HUES64 (cell line): ENCODE measurements around the gene CDX2.

Experiments used
- H3K27ac ChIP-seq: 2 replicates; pipeline ENCODE4 v1.7.0; 2013; ENCODE audit warnings: low read depth, low read length, inconsistent platforms
- H3K27me3 ChIP-seq: 2 replicates; pipeline ENCODE4 v1.6.1; 2013; ENCODE audit warnings: mild to moderate bottlenecking, low read length; ENCODE audit not compliant: insufficient read depth
- H3K36me3 ChIP-seq: 2 replicates; pipeline ENCODE4 v1.6.1; 2013; ENCODE audit warnings: mild to moderate bottlenecking, low read length; ENCODE audit not compliant: insufficient read depth
- H3K4me1 ChIP-seq: 2 replicates; pipeline ENCODE4 v1.6.1; 2013; ENCODE audit warnings: mild to moderate bottlenecking, low read length, moderate library complexity; ENCODE audit not compliant: insufficient read depth
- H3K4me3 ChIP-seq: 2 replicates; pipeline ENCODE4 v1.5.1; 2013; ENCODE audit warnings: mild to moderate bottlenecking, low read length, moderate library complexity
- H3K9ac ChIP-seq: 2 replicates; pipeline ENCODE4 v1.6.1; 2013; ENCODE audit warnings: mild to moderate bottlenecking, low read depth, low read length
- H3K9me3 ChIP-seq: 2 replicates; pipeline ENCODE4 v1.6.1; 2013; ENCODE audit warnings: low read depth, low read length; ENCODE audit not compliant: insufficient read depth
- WGBS: fragments of 150-250, 120-280 bp; methylation state at CpG from one replicate; pipeline ENCODE4 v1.1.7; 2013; ENCODE audit warnings: missing lambda C conversion rate; 5-methylcytosine and 5-hydroxymethylcytosine counted together

CDX2 gene

GRCh38 chr13:27953676-27954405 is 15.3 kb downstream of the CDX2 start:
- Histone ChIP-seq H3K4me3 (peak overlapping the region; percentile 47), H3K4me1 (no peaks in the 10 kb centered on the region), H3K9me3 (no peaks in the 10 kb centered on the region), H3K9ac (no peak overlapping the region), H3K27ac (no peak overlapping the region), H3K27me3 (peaks cover 100% of the 10 kb centered on the region), H3K36me3 (no peaks in the 10 kb centered on the region)
- WGBS = 1% methylated on average over 71 of the region's 71 CpGs

- H3K4me1 ChIP-seq = no peaks in the 10 kb centered on the region
- 21% methylated on average over 30 of the region's 30 CpGs for WGBS
- no peaks in the 10 kb centered on the region for H3K9me3 ChIP-seq
- no peak overlapping the region for H3K9ac ChIP-seq
- peak overlapping the region; percentile 47 for H3K4me3 ChIP-seq
- H3K27me3 ChIP-seq = peaks cover 98% of the 10 kb centered on the region
- no peaks in the 10 kb centered on the region for H3K36me3 ChIP-seq
- no peak overlapping the region for H3K27ac ChIP-seq
Measured at GRCh38 chr13:27952876-27953675, 16.0 kb downstream of the CDX2 start.

GRCh38 chr13:27942972-27943371 is 26.1 kb downstream of the CDX2 start:
- no peaks in the 10 kb centered on the region for H3K36me3 ChIP-seq
- no peak overlapping the region for H3K4me3 ChIP-seq
- WGBS = 93% methylated on average over 1 of the region's 1 CpG
- H3K27me3 ChIP-seq = peaks cover 67% of the 10 kb centered on the region
- no peak overlapping the region for H3K27ac ChIP-seq
- no peaks in the 10 kb centered on the region for H3K4me1 ChIP-seq
- 0 out of 2 replicates have a peak, but pooled peaks cover 3% of the 10 kb centered on the region for H3K9me3 ChIP-seq
- H3K9ac ChIP-seq = no peak overlapping the region

GRCh38 chr13:27933580-27934328 is 35.4 kb downstream of the CDX2 start:
- 57% methylated on average over 2 of the region's 2 CpGs for WGBS
- Histone ChIP-seq H3K4me1 (no peaks in the 10 kb centered on the region), H3K27me3 (peaks cover 69% of the 10 kb centered on the region), H3K36me3 (no peaks in the 10 kb centered on the region), H3K9me3 (no peaks in the 10 kb centered on the region), H3K9ac (no peak overlapping the region), H3K4me3 (no peak overlapping the region), H3K27ac (no peak overlapping the region)

- peaks cover 70% of the 10 kb centered on the region for H3K27me3 ChIP-seq
- no peaks in the 10 kb centered on the region for H3K36me3 ChIP-seq
- WGBS = 86% methylated on average over 1 of the region's 1 CpG
Measured at GRCh38 chr13:27933118-27933517, 36.0 kb downstream of the CDX2 start.

GRCh38 chr13:27929868-27930267 is 39.2 kb downstream of the CDX2 start:
- H3K27ac ChIP-seq = no peak overlapping the region
- H3K4me1 ChIP-seq = no peaks in the 10 kb centered on the region
- H3K9me3 ChIP-seq = no peaks in the 10 kb centered on the region
- H3K27me3 ChIP-seq = peaks cover 93% of the 10 kb centered on the region
- H3K36me3 ChIP-seq = no peaks in the 10 kb centered on the region
- H3K9ac ChIP-seq = no peak overlapping the region
- H3K4me3 ChIP-seq = no peak overlapping the region

More at GRCh38 chr13:27933118-27933517, 36.0 kb downstream of the CDX2 start:
- Histone ChIP-seq H3K27ac (no peak overlapping the region), H3K4me1 (no peaks in the 10 kb centered on the region), H3K9me3 (no peaks in the 10 kb centered on the region), H3K4me3 (no peak overlapping the region), H3K9ac (no peak overlapping the region)

GRCh38 chr13:27928805-27929753 is 40.0 kb downstream of the CDX2 start:
- Histone ChIP-seq H3K9me3 (no peaks in the 10 kb centered on the region), H3K36me3 (no peaks in the 10 kb centered on the region), H3K4me3 (no peak overlapping the region), H3K27me3 (peaks cover 100% of the 10 kb centered on the region), H3K4me1 (no peaks in the 10 kb centered on the region), H3K27ac (no peak overlapping the region), H3K9ac (no peak overlapping the region)
- 9% methylated on average over 47 of the region's 48 CpGs for WGBS

- H3K27me3 ChIP-seq = peaks cover 100% of the 10 kb centered on the region
- no peaks in the 10 kb centered on the region for H3K36me3 ChIP-seq
- WGBS = 7% methylated on average over 26 of the region's 26 CpGs
Measured at GRCh38 chr13:27928353-27928804, 40.7 kb downstream of the CDX2 start.

GRCh38 chr13:27927444-27928352 is 41.4 kb downstream of the CDX2 start:
- no peaks in the 10 kb centered on the region for H3K9me3 ChIP-seq
- no peaks in the 10 kb centered on the region for H3K4me1 ChIP-seq
- peaks cover 100% of the 10 kb centered on the region for H3K27me3 ChIP-seq
- no peak overlapping the region for H3K27ac ChIP-seq
- no peak overlapping the region for H3K4me3 ChIP-seq
- H3K36me3 ChIP-seq = no peaks in the 10 kb centered on the region
- 6% methylated on average over 53 of the region's 53 CpGs for WGBS
- no peak overlapping the region for H3K9ac ChIP-seq

More at GRCh38 chr13:27928353-27928804, 40.7 kb downstream of the CDX2 start:
- H3K9me3 ChIP-seq = no peaks in the 10 kb centered on the region
- H3K9ac ChIP-seq = no peak overlapping the region
- H3K4me1 ChIP-seq = no peaks in the 10 kb centered on the region
- H3K27ac ChIP-seq = no peak overlapping the region
- no peak overlapping the region for H3K4me3 ChIP-seq
